ENCODE data around the gene TNFSF12. TPM values are rescaled to one million over a fixed set of nuclear protein-coding genes. Genes with fewer than 3 reads are reported as not detected.

The TNFSF12 gene
- total RNA-seq, 2 experiments from 2014 or later = 11.8 to 13.8 TPM

DNA sequence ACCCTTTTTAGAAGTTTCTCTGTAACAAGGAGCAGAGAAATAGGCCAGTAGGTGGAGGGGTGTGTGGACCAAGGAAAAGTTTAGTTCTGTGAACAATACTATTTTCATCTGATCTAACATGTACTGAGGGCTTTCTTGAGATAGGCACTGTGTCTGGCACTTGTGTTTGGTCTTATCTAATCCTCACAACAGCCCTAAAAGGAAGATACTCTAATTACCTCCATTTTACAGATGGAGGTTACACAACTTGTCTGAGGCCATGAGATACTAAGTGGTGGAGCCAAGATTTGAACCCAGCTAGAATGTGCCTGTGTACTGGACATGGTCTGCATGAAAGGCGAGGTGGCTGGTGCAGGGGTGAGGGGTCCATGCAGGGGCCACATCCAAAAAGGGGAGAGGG lies 4.5 kb downstream of the TNFSF12 start:
- no peak for ATAC-seq
- Mint-ChIP-seq H3K36me3 (ENCODE audit: low read depth) (peaks cover 1% of the 10 kb centered on the region), H3K27me3 (no peaks in the 10 kb centered on the region)

DNA sequence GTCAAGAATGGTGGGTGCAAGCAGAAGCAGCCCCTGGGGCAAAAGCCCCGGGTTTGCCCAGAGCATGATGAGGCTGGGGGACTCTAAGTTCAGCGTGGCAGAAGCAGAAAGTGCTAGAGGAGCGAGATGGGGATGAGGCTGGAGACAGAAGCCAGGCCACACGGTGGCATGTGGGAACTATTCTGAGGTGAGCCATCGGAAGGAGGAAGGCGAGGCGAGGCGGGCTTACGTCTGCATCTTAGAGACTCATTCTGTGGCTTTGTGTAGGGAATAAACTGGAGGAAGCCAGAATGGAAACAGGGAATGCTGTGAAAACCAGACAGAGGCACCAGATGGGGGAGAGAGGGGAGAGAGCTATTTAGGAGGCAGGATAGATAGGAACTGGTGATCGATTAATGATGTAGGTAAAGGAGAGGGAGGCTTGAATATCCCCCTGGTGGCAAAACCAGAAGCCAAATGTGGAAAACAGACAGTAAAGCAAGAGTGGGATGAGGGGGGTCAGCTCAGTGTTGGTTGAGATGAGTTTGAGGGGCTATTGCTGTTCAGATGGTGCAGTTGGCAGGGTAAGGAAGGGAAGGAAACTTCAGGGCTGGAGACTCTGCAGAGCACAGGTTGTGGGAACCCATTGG lies 6.6 kb downstream of the TNFSF12 start:
- Mint-ChIP-seq H3K27ac (no peak overlapping the region), H3K4me1 (ENCODE audit: low read depth) (peaks cover 74% of the 10 kb centered on the region), H3K4me3 (no peak overlapping the region), H3K27me3 (no peaks in the 10 kb centered on the region), H3K9me3 (no peaks in the 10 kb centered on the region), H3K36me3 (ENCODE audit: low read depth) (peaks cover 7% of the 10 kb centered on the region)
- ChIA-PET CTCF (interaction anchor here (1.0 to 7.9 kb wide), 2 partner anchors 34 to 41 kb away, joined by 4 to 186 read pairs; no protein-coding TSS in a partner anchor), POLR2A (interaction anchor here (0.7 kb wide), 1 partner anchor 17 kb away, joined by 3 read pairs; no protein-coding TSS in a partner anchor)
- DNase-seq = no peak
- TF ChIP-seq CTCF (IDR thresholded peaks at IDR 0.05) = peak; percentile 8
- intact Hi-C loops (cut with micrococcal nuclease) = no loop called here
- no peak for ATAC-seq

More for the DNA sequence above, 4.5 kb downstream of the TNFSF12 start:
- ChIA-PET POLR2A (interaction anchor here (0.7 to 2.9 kb wide), 6 partner anchors 8 to 69 kb away, joined by 3 to 16 read pairs (median 8); partner anchors contain the start of genes POLR2A and SENP3), CTCF (interaction anchor here (1.1 to 3.0 kb wide), 4 partner anchors 12 to 39 kb away, joined by 3 to 27 read pairs (median 6); no protein-coding TSS in a partner anchor)
- H3K9me3 Mint-ChIP-seq = no peaks in the 10 kb centered on the region
- intact Hi-C loops (cut with micrococcal nuclease) = no loop called here
- peak overlapping the region; percentile 87 for H3K27ac Mint-ChIP-seq
- DNase-seq = no peak
- no peak for TF ChIP-seq CTCF (IDR thresholded peaks at IDR 0.05)
- peak overlapping the region; percentile 21 for H3K4me3 Mint-ChIP-seq
- H3K4me1 Mint-ChIP-seq (ENCODE audit: low read depth) = peaks cover 70% of the 10 kb centered on the region

DNA sequence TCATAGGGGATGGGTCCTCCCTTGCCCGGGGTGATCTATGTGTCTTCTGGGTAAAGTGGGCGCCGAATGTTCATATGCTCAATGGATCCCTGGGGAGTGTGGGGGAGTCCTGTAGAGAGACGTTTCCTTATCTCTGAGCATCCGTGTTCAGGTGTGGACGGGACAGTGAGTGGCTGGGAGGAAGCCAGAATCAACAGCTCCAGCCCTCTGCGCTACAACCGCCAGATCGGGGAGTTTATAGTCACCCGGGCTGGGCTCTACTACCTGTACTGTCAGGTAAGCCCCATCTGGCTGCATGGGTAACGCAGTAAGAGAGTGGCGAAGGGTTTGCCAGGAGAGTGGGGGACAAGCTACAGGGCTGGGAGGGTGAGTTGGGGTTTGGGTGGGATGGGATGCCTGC lies 7.8 kb downstream of the TNFSF12 start:
- Mint-ChIP-seq H3K27ac (no peak overlapping the region), H3K9me3 (no peaks in the 10 kb centered on the region), H3K27me3 (no peaks in the 10 kb centered on the region), H3K4me3 (no peak overlapping the region), H3K36me3 (ENCODE audit: low read depth) (peaks cover 8% of the 10 kb centered on the region), H3K4me1 (ENCODE audit: low read depth) (peaks cover 68% of the 10 kb centered on the region)
- DNase-seq (peak; percentile 0), ATAC-seq (no peak)
- no peak for TF ChIP-seq CTCF (IDR thresholded peaks at IDR 0.05)
- intact Hi-C loops (cut with micrococcal nuclease) = no loop called here
- POLR2A ChIA-PET = interaction anchor here (1.0 to 2.8 kb wide), 5 partner anchors 23 to 71 kb away, joined by 3 to 19 read pairs (median 5); partner anchors contain the start of genes CD68 and POLR2A
- CTCF ChIA-PET = interaction anchor here (6.3 to 7.9 kb wide), 2 partner anchors 34 to 42 kb away, joined by 165 to 186 read pairs; no protein-coding TSS in a partner anchor

DNA sequence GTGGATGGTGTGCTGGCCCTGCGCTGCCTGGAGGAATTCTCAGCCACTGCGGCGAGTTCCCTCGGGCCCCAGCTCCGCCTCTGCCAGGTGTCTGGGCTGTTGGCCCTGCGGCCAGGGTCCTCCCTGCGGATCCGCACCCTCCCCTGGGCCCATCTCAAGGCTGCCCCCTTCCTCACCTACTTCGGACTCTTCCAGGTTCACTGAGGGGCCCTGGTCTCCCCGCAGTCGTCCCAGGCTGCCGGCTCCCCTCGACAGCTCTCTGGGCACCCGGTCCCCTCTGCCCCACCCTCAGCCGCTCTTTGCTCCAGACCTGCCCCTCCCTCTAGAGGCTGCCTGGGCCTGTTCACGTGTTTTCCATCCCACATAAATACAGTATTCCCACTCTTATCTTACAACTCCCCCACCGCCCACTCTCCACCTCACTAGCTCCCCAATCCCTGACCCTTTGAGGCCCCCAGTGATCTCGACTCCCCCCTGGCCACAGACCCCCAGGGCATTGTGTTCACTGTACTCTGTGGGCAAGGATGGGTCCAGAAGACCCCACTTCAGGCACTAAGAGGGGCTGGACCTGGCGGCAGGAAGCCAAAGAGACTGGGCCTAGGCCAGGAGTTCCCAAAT lies 8.4 kb downstream of the TNFSF12 start:
- ChIA-PET CTCF (interaction anchor here (1.4 to 7.9 kb wide), 5 partner anchors 8 to 204 kb away, joined by 3 to 186 read pairs (median 7); partner anchors contain the start of gene TNFSF12), POLR2A (interaction anchor here (0.9 to 2.8 kb wide), 9 partner anchors 8 to 71 kb away, joined by 3 to 19 read pairs (median 4); partner anchors contain the start of genes CD68, POLR2A, SOX15 and TNFSF12)
- peaks cover 61% of the 10 kb centered on the region for H3K4me1 Mint-ChIP-seq (ENCODE audit: low read depth)
- H3K27ac Mint-ChIP-seq = no peak overlapping the region
- H3K4me3 Mint-ChIP-seq = no peak overlapping the region
- no peaks in the 10 kb centered on the region for H3K9me3 Mint-ChIP-seq
- peaks cover 6% of the 10 kb centered on the region for H3K36me3 Mint-ChIP-seq (ENCODE audit: low read depth)
- H3K27me3 Mint-ChIP-seq = no peaks in the 10 kb centered on the region
- intact Hi-C loops (cut with micrococcal nuclease) = no loop called here
- DNase-seq (peak; percentile 1), ATAC-seq (no peak)
- TF ChIP-seq CTCF (IDR thresholded peaks at IDR 0.05) = no peak
